SK-N-DZ (cell line): ENCODE data around the gene PDXDC1.
"Not testable (repeated sequence)": the region's sequence is repeated elsewhere in the genome, so short reads cannot be mapped to it uniquely, and the experiment has no call there.

Experiments used
- DNase-seq: peaks from one replicate; pipeline ENCODE4 v3.0.0-alpha.2; 2015; ENCODE audit warnings: low spot score

Gene PDXDC1

DNA sequence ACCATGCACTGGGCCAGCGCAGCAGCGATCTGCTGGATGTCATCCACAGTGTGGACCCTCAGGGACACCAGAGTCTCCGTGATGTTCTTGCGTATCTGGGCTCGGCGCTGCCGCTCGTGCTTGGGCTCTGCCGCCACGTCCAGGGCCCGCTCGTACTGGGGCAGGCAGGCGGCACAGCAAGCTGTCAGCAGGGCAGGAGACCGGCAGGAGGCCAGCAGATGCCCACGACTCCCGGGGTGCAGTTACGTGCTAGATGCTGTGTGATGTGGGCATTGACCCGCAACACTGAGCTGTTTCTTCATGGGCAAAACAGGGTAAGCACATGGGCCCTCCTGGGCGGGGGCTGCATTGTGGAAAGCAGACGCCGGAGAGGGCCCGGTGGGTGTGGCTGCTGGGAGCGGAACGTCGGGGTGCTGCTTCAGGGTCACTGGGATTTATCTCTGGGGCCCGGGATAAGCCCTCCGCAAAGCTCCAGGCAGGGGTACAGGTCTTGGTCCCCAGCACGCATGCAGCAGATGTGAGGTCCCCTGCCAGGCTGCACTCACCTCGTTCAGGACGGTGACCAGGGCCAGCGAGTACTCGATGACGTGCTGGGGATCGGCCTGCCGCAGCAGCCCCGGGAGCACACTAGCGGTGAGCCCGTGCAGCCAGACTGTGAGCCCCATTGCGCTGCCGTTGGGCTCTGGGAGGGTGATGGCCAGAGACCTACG lies 158.0 kb downstream of the PDXDC1 start:
- not testable (repeated sequence) for DNase-seq

DNA sequence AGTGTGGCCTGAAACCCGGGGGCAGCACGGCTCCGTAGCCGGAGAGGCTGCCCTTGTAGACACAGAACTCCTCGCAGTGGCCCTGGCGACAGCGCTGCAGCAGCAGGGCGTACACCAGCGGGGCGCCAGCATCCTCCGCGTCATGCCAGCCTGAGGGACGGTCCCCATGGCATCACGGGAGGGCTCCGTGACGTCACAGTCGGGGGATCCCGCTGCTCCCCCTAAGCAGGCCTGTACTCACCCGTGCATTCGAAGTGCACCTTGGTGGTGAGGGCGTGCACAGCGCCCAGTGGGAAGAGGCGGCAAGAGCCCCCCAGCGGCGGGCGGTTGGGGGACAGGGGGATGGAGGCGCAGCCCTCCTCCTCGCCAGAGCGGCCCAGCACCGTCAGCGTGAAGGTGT lies 158.7 kb downstream of the PDXDC1 start:
- DNase-seq = not testable (repeated sequence)

DNA sequence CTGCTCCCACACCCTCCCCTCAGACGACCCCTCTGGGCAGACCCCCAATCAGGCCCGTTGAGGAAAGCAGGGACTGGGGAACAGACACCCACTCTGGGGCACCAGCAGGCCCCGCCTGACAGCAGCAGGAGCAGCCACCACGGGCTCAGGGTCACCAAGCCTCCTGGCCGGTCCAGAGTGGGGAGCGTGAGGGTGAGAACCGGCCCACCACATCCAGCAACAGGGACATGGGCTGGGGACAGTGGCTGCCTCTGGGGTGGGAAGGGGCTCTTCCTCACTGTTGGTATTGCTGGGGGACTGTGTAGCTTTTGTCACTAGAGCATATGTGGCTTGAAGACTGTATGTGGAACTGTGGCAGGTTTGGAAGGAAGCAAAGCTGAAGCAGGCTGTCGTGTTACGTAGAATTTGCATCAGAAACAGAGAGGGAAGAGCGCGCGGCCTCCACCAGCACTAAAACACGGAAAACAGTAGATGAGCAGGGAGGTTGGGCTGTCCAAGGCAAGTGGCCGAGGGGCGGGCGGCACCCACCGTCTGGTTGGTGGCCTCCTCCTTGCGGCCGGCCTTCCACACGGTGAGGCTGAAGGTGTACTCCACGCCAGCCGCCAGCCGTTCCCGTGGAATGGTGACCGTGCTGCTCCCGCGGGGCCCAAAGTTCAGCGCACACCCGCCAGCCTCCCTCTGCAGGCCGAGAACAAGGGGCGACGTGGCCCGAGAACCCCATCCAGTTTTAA lies 160.1 kb downstream of the PDXDC1 start:
- DNase-seq = not testable (repeated sequence)

DNA sequence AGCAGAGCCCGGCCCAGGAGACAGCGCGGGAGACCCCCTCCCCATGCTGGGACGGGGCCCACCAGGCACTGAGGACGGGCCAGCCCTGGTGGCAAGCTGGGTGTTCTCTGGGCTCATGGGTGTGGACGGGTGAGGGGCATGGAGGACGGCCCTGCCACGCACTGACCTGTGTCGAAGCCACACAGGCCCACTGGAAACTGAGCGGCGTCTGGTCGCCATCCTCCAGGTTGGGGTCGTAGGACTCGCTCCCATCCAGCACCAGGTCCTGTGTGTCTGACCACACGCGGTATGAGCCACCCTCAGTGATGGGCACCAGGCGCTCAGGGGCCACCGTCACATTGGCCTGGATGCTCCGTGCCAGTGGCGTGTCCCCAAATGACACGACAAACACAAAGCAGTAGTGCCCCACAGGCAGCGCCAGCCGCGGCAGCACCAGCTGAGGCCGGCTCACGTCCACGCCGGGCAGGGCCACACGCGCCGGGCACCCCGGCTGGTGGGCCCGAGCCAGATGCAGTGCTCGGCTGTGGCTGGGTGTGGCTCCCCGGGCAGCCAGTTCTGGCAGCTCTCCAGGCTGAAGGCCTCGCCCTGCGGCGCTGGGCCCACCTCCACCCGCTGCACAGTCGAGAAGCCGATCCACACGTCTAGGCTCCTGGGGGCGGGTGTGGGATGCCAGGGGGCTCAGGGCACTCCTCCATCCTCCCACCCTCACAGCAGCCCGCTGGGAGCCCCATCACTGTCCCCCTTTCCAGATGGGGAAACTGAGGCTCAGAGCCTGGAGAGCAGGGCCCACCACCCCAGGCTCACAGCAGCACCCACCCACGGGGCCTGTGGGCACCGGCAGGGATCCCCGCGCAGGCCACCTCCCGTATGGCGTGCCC lies 160.9 kb downstream of the PDXDC1 start:
- DNase-seq = not testable (repeated sequence)

DNA sequence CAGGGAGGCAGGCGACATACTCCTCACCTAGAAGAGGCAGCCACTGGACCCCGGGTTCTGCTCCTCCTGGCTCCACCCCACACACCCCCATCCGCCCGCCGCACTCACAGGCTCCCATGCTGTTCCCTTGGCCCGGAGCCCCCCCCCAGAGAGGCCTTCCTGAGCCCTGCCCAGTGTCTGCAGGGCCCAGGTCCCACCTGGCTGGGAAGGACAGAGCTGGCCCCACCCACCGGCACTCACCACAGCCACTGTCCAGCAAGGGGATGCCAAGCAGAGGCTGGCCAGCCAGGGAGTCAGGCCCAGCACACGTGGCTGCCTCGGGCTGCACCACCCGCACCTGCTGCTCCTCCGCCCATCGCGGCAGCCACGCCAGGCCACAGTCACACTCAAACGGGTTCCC lies 162.7 kb downstream of the PDXDC1 start:
- DNase-seq = not testable (repeated sequence)

DNA sequence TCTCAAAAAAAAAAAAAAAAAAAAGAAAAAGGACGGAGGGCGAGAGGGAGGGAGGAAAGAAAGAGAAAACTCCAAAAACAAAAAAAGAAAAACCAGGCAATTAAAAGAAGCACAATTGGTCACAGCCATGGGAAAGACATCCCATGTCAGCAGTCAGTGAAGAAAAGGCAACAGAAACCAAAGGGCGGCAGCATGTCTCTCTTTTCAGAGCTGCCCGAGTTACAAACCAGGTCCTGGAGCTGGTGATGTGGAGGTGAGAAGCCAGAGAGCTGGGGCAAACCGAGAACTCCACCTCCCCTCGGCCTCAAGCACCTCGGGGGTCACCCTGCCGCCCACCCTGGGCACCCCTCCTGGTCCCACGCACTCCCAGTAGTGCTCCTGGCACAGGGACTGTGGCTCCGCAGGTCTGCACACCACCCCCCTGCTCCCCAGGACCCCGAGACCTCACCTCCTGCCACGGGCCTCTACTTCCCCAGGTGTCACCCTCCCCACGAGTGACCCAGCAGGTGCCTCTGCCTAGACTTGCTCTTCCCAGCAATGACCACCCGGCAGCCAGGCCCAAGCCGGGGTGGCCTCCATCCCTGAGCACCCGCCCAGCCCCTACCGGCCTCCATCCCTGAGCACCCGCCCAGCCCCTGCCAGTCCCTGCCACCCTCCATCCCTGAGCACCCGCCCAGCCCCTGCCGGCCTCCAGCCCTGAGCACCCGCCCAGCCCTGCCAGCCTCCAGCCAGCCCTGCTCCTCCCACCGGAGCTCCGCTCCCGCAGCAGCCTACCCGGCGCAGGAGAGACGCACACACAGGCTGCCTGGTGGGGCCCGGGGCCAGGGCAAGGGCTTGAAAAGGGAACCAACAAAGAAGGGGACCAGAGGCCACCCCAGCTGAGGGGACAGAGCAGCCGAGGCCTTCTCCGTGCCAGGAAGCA lies 165.9 kb downstream of the PDXDC1 start:
- not testable (repeated sequence) for DNase-seq

DNA sequence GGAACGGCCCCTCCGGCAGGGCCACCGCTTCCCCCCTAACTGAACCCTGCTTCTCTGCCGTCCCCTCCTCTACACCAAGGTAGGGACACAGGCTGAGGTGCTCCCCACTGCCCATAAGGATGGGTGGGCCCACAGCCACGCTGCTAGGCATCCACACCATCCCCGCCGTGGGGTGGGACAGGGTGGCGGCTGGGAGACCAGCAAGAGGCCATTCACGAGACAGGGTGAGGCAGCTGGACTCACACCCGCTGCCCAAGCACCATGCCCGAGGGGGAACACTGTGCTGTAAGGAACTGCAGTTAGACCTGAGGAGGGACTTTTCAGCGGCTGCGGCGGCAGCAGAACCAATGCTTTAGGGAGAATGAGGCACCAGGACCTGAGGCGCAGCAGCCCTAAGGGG lies 166.8 kb downstream of the PDXDC1 start:
- DNase-seq = no peak

DNA sequence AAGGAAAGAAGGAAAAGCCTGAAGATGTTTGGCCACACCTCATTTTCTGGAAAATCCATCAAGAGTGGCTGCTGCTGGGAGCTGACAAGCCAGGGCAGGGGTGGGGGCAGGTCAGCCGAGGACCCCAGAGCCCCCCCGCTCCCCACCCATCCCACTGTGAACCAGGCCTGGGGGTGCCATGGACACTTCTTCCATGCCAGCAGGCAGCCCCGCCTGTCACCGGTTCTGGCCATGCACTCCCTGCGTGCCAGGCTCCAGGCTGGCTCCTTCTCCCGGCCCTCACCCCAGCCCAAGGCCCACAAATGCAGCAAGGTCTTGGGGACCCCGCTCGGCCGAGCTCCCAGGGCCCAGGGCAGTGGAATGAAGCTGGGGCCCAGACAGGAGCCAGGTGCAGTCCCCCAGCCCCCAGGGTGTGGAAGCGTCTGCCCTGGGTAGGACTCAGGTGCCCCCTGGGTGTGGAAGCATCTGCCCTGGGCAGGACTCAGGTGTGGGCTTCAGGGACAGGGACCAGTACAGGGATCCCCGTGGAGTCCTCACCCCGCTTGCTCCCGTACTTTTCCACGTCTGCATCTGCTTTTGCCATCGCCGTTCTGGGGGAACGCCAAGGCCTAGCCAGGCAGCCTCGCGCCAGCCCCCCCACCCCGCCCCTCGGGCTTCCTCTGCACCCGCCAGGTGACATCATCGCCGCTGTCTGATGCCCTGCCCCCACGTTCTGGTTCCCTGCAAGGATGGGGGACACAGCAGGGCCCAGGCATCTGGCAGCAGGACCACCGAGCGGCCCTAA lies 167.5 kb downstream of the PDXDC1 start:
- not testable (repeated sequence) for DNase-seq

DNA sequence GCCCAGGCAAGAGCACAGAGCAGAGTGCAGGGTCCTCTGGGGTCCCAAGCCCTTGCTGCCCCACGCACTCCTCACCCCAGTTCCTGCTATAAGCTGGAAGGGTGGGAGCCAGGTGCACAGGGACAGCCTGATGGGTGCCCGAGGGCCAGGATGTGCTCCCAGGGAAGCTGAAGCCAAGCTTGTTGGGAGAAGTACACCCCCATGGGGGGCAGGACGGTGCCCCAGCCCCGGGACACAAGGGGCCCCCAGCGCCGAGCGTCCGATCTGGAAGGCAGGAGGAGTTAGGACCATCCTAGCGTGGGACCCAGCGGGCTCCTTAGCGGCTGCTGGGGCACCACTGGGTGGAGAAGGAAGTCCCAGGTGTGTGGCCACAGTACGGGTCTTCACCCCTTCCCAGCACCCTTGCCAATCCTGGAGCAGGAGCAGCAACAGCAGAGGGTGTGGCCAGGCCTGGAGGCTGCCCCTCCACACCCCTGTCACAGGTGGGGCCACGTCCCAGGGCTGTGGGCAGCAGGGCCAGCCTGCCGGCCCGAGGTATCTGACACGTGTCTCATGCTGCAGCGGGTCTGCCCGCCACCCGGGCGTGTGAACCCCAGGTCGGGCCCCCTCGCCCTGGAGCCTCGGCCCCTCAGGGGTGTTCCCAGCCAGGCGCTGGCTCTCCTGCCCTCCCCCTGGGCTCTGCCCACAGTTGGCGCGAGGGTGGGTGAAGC lies 168.2 kb downstream of the PDXDC1 start:
- not testable (repeated sequence) for DNase-seq

DNA sequence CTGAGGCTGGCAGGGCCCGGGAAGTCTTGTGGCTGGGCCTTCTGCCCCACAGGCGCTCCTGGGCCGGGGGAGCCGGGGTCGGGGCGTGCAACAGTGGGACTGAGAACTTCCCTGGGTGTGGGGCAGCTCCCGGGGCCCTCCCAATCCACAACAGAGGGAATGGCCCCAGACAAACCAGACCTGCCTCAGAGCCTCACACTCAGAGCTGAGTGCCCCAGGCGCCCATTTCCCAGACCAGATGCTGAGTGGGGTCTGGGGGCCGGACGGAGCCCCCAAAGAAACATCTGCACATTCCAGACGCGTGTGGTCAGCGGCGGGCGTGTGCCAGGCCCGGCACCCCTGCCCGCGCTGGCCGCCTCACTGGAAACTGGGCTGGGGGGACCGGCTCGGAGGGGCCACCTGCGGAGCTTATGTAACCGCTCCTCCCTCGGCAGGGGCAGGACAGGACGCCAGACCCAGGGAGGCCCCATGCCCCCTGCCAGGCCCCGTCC lies 168.8 kb downstream of the PDXDC1 start:
- not testable (repeated sequence) for DNase-seq

DNA sequence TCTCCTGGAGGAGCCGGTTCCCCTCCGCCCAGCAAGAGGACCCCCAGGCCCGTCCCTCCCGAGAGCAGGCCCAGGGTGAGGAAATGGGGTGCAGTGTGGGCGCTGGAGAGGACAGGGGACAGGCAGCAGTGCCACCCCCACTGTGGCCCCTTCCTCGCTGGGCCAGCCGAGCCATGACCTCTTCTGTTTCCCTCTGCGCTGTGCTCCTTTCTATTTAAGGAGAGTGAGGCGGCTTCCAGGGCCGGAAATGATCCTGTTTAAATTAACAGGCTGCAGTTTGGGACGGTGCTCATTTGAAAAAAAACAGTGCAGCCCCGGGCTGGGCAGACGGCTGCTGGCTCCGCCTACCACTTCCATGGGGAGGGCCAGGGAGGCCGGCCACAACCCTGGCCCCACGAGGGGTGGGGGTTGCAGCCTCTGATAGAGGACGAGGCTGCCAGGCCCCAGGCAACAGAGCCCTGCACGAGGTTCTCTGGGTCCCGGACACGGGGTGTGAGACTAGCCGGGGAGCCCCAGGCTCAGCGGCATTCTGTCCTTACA lies 169.3 kb downstream of the PDXDC1 start:
- DNase-seq = peak; percentile 53

DNA sequence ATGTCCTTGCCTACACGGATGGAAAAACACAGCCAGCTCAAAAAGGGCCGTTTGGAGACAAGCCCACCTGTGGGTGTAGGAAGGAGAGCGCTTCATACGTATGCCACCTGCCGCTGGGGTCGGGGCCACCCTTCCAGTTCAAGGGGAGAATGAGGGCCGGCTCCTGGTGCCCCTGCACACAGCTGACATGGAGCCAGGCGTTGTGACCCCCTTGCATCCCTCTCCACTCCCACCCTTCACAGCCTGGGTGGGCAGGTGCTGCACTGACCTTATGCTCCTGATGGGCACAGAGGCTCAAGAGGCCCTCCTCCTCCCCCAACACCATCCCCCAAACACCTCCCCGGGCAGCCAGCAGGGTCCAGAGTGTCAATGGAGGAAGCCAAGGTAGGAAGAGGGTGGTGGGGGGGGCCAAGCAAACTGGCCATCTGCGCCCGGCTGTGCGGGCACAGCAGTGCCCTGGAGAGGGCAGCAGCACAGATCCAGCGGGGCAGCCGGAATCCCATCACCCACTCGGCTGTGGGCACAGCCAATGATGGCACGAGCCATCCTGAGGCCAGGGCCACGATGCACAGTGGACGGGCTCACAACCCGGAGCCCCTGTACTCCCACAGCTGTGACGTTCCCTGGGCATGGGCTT lies 170.1 kb downstream of the PDXDC1 start:
- not testable (repeated sequence) for DNase-seq

DNA sequence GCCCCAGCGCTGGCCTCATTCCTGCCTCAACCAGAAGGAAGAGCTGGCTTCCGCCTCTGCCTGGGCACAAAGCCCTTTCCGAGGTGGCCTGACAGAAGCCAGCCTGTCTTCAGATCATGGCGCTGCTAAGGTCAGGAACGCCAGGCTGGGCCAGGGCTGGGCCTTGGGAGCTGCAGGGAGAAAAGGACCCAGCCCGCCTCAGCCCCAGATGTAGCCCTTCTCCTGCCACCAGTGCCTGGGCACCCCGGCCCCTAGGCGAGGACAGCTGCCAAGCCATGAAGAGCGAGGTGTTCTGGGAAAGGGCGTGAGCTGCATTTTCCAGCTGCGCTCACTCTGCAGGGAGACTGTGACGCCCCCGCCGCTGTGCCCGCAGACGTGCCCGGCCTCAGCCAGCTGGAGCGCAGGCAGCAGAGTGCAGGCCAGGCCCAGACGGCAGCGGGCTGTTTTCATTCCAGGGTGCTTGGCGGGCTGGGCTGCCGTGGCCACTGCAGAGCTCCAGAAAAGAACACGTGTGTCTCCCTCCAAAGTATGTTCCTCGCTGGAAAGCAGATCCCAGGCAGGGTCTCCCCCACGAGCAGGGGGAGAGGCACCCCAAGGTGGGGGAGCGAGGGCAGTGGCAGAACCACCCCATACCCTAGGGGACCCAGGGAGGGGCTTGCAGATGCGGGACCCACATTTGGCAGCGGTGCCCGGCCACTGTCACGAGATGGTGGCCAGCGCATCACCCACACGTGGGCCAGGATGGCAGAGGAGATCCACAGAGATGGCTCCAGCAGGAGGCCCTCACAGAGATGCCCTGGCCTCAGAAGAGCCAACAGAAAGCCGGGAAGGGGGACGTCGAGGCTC lies 170.8 kb downstream of the PDXDC1 start:
- not testable (repeated sequence) for DNase-seq

DNA sequence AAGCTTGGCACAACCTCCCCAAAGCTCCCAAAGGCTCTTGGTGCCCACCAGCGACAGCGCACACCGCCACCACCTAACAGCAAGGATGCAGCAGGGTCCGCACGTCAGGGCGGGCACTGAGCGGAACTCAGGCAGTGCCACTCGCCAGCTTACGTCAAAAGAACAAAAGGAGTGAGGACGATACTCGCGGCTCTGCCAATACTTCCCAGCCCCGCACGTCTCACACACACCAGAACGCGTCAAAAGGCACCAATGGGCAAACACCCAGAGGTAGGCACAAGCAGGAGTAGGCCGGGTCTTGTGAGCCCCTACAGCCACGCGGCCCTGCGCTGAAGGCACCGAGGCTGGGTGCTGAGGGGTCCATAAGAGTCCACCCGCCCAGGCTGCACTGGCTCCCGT lies 171.4 kb downstream of the PDXDC1 start:
- DNase-seq = not testable (repeated sequence)

DNA sequence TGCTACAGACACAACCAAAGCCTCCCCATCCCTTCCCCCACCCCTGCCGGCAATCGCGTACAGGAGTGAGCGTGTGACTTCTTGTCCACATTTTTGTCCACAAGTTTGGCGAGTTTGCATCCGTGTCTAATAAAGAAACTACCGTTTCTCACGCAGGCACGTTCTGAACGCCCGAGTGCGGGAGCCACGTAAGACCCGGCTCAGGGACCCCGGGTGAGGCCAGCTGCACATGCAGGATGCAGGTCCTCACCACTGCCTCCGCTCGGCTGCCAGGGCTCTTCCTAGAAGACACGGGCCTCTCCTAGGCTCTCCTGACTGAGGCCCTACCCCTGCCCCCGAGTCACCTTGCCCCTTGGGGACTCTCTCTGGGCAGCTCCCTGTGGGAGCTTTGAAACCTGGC lies 174.0 kb downstream of the PDXDC1 start:
- DNase-seq = not testable (repeated sequence)

DNA sequence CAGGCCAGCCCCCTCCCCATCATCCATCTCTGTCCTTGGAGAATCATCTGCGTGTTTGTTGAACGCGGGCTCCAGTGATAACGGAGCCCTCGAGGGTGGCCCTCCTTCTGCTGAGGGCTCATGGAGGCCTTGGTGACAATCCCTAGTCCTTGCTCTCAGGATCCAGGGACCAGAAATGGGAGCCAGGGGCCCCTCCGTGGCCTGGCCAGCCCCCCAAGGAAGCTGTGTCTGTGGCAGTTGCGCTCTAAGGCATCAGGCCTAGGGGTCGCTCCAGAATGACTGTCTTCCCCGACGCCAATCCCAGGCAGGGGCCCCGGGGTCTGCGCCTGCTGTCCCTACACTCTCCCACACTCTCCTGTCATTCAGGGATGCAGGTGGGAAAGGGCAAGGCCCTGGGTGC lies 174.4 kb downstream of the PDXDC1 start:
- not testable (repeated sequence) for DNase-seq

DNA sequence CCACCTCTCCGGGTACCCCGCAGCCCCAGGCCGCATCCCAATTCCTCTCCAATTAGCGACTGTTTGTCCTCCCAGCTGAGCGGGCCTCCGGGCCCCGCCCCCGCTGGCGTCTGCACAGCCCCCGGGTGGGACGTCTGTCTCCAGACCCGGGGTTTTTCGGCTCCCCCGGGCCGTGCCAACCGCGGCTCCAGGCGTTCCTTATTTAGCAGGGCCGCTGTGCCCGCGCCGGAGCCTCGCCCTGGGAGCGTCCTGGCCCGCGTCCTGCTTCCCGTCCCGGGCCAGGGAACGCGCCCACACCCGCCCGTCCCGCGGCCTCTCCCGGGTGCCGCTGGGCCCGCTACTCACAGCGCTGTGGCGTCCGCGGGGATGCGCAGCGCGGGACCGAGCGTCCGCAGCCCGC lies 179.2 kb downstream of the PDXDC1 start:
- not testable (repeated sequence) for DNase-seq
